B cell (primary cell): ENCODE results near the gene EDNRA. TPM values are rescaled to one million over a fixed set of nuclear protein-coding genes. Genes with fewer than 3 reads are reported as not detected.

Experiments
- ATAC-seq: fragments of 200-7000 bp; cut with Tn5 transposase; one replicate; pipeline ENCODE4 v1.10.0; 2021; ENCODE audit warnings: low read depth, mild to moderate bottlenecking, moderate number of reproducible peaks, moderate library complexity
- CTCF ChIA-PET: fragments of 350-600 bp; sonication (Branson Sonifier 250); formaldehyde crosslinking; loops from one replicate; lab custom pipeline; 2021; ENCODE audit warnings: antibody characterized with exemption, inconsistent platforms; lab: Charles Lee
- POLR2A ChIA-PET: fragments of 350-600 bp; sonication (Branson Sonifier 250); formaldehyde crosslinking; loops from one replicate; lab custom pipeline; 2021; ENCODE audit warnings: antibody characterized with exemption; lab: Charles Lee
- DNase-seq: peaks from one replicate; pipeline ENCODE4 v3.0.0; 2013
- H2AFZ ChIP-seq: 2 replicates; pipeline ENCODE4 v1.6.1; 2012; ENCODE audit warnings: mild to moderate bottlenecking, low read depth, low read length; ENCODE audit not compliant: insufficient read depth, poor library complexity, severe bottlenecking
- H3K27ac ChIP-seq, 2 donors: 1 replicate in 1 of 2; 2 replicates in 1 of 2; pipeline ENCODE4 v1.5.1; 2012 to 2013; ENCODE audit warnings: low read length in 2 of 2, mild to moderate bottlenecking in 2 of 2, moderate library complexity in 1 of 2
- H3K27me3 ChIP-seq, 4 experiments: fragments of 200-600 bp in 1 of 4; sonication (generic) in 1 of 4; replicated peaks in 1 of 4; 1 replicate in 2 of 4; 2 replicates in 2 of 4; pipeline versions ENCODE4 v1.6.1 to v1.7.0; 2013 to 2016; ENCODE audit warnings: low read length in 3 of 4, mild to moderate bottlenecking in 2 of 4, mixed read lengths in 1 of 4, moderate library complexity in 1 of 4; ENCODE audit not compliant: insufficient read depth in 4 of 4, control insufficient read depth in 3 of 4; ENCODE audit errors: control extremely low read depth in 1 of 4
- H3K36me3 ChIP-seq, 2 experiments: replicated peaks in 1 of 2; 1 replicate in 1 of 2; 2 replicates in 1 of 2; pipeline versions ENCODE4 v1.6.1 to v1.7.1; 2013; ENCODE audit warnings: low read length in 1 of 2; ENCODE audit not compliant: insufficient read depth in 2 of 2, control insufficient read depth in 1 of 2; ENCODE audit errors: control extremely low read depth in 1 of 2, extremely low read depth in 1 of 2
- H3K4me1 ChIP-seq, 2 donors: fragments of 200-600 bp in 1 of 2; sonication (generic) in 1 of 2; 1 replicate in 1 of 2; 2 replicates in 1 of 2; pipeline versions ENCODE4 v1.5.1 to v1.6.1; 2013 to 2017; ENCODE audit warnings: low read length in 2 of 2; ENCODE audit not compliant: control insufficient read depth in 2 of 2, insufficient read depth in 2 of 2
- H3K4me2 ChIP-seq: replicated peaks from 2 replicates; pipeline ENCODE3; 2012; ENCODE audit warnings: mild to moderate bottlenecking, low read depth, low read length; ENCODE audit not compliant: poor library complexity, severe bottlenecking
- H3K4me3 ChIP-seq, 5 experiments: fragments of 200-600 bp in 1 of 5; sonication (generic) in 1 of 5; 1 replicate in 3 of 5; 2 replicates in 2 of 5; pipeline versions ENCODE4 v1.5.1 to v1.7.0; 2011 to 2016; ENCODE audit warnings: low read length in 4 of 5, mild to moderate bottlenecking in 4 of 5, low read depth in 2 of 5, control low read depth in 1 of 5, moderate library complexity in 1 of 5; ENCODE audit not compliant: insufficient read depth in 1 of 5; ENCODE audit errors: control extremely low read depth in 1 of 5, extremely low read depth in 1 of 5
- H3K79me2 ChIP-seq: fragments of 200-600 bp; sonication (generic); one replicate; pipeline ENCODE4 v1.6.0; 2016; ENCODE audit warnings: low read length; ENCODE audit not compliant: control insufficient read depth, insufficient read depth
- H3K9ac ChIP-seq: fragments of 200-600 bp; sonication (generic); 2 replicates; pipeline ENCODE4 v1.6.1; 2017; ENCODE audit warnings: mild to moderate bottlenecking, low read length, moderate library complexity
- H3K9me3 ChIP-seq, 3 donors: one replicate each; pipeline versions ENCODE4 v1.6.1 to v1.7.1; 2013; ENCODE audit warnings: low read length in 2 of 3; ENCODE audit not compliant: control insufficient read depth in 2 of 3, insufficient read depth in 1 of 3; ENCODE audit errors: control extremely low read depth in 1 of 3
- H4K20me1 ChIP-seq: 2 replicates; pipeline ENCODE4 v1.6.0; 2012; ENCODE audit warnings: mild to moderate bottlenecking, low read length; ENCODE audit not compliant: insufficient read depth, control insufficient read depth, poor library complexity, severe bottlenecking
- H3K27ac Mint-ChIP-seq: one replicate; pipeline ENCODE4 v1.8.0; 2021; ENCODE audit warnings: mixed read lengths
- H3K27me3 Mint-ChIP-seq: one replicate; pipeline ENCODE4 v1.8.0; 2021; ENCODE audit warnings: mixed read lengths
- H3K4me1 Mint-ChIP-seq: one replicate; pipeline ENCODE4 v1.8.0; 2021; ENCODE audit warnings: mixed read lengths
- H3K4me3 Mint-ChIP-seq: one replicate; pipeline ENCODE4 v1.8.0; 2021; ENCODE audit warnings: mixed read lengths
- H3K9me3 Mint-ChIP-seq: one replicate; pipeline ENCODE4 v1.8.0; 2022; ENCODE audit warnings: mixed read lengths; ENCODE audit not compliant: insufficient read depth
- EZH2 ChIP-seq: IDR thresholded peaks from 2 replicates; pipeline ENCODE4 v1.6.1; 2012; ENCODE audit warnings: borderline replicate concordance, low read depth, mild to moderate bottlenecking, moderate library complexity, low read length; ENCODE audit not compliant: insufficient read depth, poor library complexity, severe bottlenecking
- WGBS: methylation state at CpG from one replicate; pipeline ENCODE4 v1.1.5; 2013; ENCODE audit warnings: missing lambda C conversion rate; ENCODE audit not compliant: insufficient coverage; 5-methylcytosine and 5-hydroxymethylcytosine counted together
- intact Hi-C: fragments of 100-400 bp; cut with micrococcal nuclease; formaldehyde crosslinking; loops from one replicate; pipeline ENCODE4 v1.10.0; 2022
- polyA plus RNA-seq: library from polyadenylated mRNA; depleted of rRNA; stranded (reverse); fragments of >200 nt; gene quantifications from 2 replicates; pipeline ENCODE4 v1.2.3, GENCODE V29; 2012
- total RNA-seq, 2 donors: library from RNA; stranded (reverse); fragments of 120-200 nt in 1 of 2; gene quantifications; 1 replicate in 1 of 2; 2 replicates in 1 of 2; pipeline versions ENCODE4 v1.2.3 to v1.2.4, GENCODE V29; 2013 to 2022
- TF ChIP-seq, protein P1 (sequence below): fragments of 200-600 bp; IDR thresholded peaks from one replicate; pipeline ENCODE4 v1.8.0; 2022; ENCODE audit warnings: antibody characterized with exemption, mild to moderate bottlenecking

EDNRA gene
- total and polyA plus RNA-seq, 2 donors (not counting 1 experiment from before 2014, with no cell fraction given), result not detected

DNA sequence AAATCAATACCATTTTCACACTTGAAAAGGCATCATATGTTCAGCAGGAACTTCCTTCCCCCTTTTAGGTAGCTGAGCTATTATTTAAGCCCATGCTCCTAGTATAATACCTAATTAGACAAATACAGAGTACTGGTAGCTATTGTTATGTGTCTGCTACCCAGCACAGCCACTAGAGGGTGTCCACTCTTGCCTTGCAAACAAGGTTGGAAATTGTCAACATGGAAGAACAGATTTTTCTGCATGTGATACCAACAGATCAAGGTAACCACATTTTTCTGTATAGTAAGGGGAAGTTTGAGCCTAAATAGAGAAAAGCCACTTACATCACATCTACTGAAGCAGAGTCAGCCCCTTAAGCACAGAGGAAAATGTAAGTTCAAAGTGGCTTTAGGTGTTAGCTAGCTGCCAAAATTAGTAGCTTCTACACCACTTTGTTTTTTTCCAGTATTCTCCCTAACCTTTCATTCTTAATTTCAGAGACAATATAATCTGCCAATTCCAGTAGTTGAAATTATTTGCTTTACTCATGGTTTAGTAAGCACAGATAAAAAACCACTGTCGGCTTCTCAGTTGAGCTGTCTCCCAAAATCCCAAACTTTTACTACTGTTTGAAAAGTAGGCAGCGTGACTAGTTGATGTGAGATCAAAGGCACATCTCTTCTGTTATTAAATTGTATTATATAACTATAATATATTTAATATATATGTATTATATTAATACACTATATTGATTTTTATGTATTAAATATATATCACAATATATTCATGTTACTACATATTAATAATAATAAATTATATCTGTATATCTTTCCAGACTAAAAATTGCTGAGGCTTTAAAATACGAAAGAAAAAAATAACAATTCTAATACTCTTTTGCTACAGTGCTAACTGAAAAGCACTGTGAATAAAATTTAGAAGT, 38.2 kb downstream of the EDNRA start:
- H3K4me1 ChIP-seq, result no peaks in the 10 kb centered on the region
- no peak overlapping the region for H3K4me3 Mint-ChIP-seq
- no peaks in the 10 kb centered on the region for H3K27me3 ChIP-seq
- ChIA-PET POLR2A (no interaction called here), CTCF (interaction anchor here (0.5 to 1.8 kb wide), 6 partner anchors 8 to 351 kb away, joined by 3 to 30 read pairs (median 3); no protein-coding TSS in a partner anchor)
- no peak overlapping the region for H3K27ac ChIP-seq
- no peaks in the 10 kb centered on the region for H3K9me3 ChIP-seq
- H4K20me1 ChIP-seq, result no peaks in the 10 kb centered on the region
- H3K9me3 Mint-ChIP-seq, result no peaks in the 10 kb centered on the region
- peaks cover 3% of the 10 kb centered on the region for H3K27me3 Mint-ChIP-seq
- WGBS, result no CpG with 5 or more reads among the region's 3 CpGs
- ATAC-seq, result no peak
- no peak overlapping the region for H3K9ac ChIP-seq
- TF ChIP-seq EZH2, result no peak
- TF ChIP-seq, protein P1, sequence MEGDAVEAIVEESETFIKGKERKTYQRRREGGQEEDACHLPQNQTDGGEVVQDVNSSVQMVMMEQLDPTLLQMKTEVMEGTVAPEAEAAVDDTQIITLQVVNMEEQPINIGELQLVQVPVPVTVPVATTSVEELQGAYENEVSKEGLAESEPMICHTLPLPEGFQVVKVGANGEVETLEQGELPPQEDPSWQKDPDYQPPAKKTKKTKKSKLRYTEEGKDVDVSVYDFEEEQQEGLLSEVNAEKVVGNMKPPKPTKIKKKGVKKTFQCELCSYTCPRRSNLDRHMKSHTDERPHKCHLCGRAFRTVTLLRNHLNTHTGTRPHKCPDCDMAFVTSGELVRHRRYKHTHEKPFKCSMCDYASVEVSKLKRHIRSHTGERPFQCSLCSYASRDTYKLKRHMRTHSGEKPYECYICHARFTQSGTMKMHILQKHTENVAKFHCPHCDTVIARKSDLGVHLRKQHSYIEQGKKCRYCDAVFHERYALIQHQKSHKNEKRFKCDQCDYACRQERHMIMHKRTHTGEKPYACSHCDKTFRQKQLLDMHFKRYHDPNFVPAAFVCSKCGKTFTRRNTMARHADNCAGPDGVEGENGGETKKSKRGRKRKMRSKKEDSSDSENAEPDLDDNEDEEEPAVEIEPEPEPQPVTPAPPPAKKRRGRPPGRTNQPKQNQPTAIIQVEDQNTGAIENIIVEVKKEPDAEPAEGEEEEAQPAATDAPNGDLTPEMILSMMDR, result peak; percentile 72
- no peaks in the 10 kb centered on the region for H3K36me3 ChIP-seq
- H3K4me2 ChIP-seq, result no peak overlapping the region
- intact Hi-C loops, result loop anchor here (2.0 kb wide), 1 partner anchor 348 kb away; no protein-coding TSS in a partner anchor
- H3K4me3 ChIP-seq, result no peak overlapping the region
- peak; percentile 32 for DNase-seq
- H3K79me2 ChIP-seq, result no peaks in the 10 kb centered on the region
- no peaks in the 10 kb centered on the region for H3K4me1 Mint-ChIP-seq
- no peak overlapping the region for H3K27ac Mint-ChIP-seq
- H2AFZ ChIP-seq, result no peak overlapping the region

DNA sequence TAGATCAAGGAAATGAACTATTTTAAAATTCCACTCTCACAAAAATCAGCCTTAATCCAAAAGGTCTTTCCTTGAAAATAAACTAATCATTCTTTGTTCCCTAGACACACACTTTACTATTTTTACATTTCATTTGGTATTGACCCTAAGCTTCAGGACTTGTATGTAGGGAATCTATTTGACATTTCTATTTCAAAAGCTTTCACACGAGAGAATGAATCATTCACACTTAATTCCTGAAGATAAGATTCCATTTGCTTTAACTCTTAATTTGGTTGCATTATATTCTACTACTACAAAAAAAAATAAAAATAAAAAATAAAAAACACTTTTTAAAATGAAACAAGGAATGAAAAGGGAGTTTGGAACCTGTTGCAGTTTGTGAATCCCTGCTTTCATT, 43.7 kb downstream of the EDNRA start:
- intact Hi-C loops, result no loop called here
- Histone ChIP-seq H3K27ac (no peak overlapping the region), H3K36me3 (no peaks in the 10 kb centered on the region), H3K79me2 (no peaks in the 10 kb centered on the region), H4K20me1 (no peaks in the 10 kb centered on the region), H3K9ac (no peak overlapping the region), H3K4me2 (no peak overlapping the region), H3K4me3 (no peak overlapping the region), H3K4me1 (no peaks in the 10 kb centered on the region), H3K9me3 (no peaks in the 10 kb centered on the region), H3K27me3 (peaks cover 0 to 6% (median 0%) of the 10 kb centered on the region in 4 experiments), H2AFZ (no peak overlapping the region)
- H3K27me3 Mint-ChIP-seq, result no peaks in the 10 kb centered on the region
- TF ChIP-seq EZH2, result no peak
- TF ChIP-seq, protein P1, result no peak
- no peak overlapping the region for H3K4me3 Mint-ChIP-seq
- no peaks in the 10 kb centered on the region for H3K4me1 Mint-ChIP-seq
- no CpG with 5 or more reads among the region's 1 CpG for WGBS
- no peak overlapping the region for H3K27ac Mint-ChIP-seq
- no peaks in the 10 kb centered on the region for H3K9me3 Mint-ChIP-seq
- ChIA-PET POLR2A (no interaction called here), CTCF (interaction anchor here (1.0 to 1.4 kb wide), 2 partner anchors 24 to 342 kb away, joined by 3 to 4 read pairs; no protein-coding TSS in a partner anchor)
- ATAC-seq (no peak), DNase-seq (no peak)
